K562 (cell line): ENCODE measurements around the gene SLC25A20.

Experiments used
- ATF2 ChIP-seq: sonication (generic); formaldehyde crosslinking; IDR thresholded peaks from 2 replicates; pipeline ENCODE4 v1.8.1; 2022; ENCODE audit warnings: missing genetic modification reagents
- GABPA ChIP-seq: fragments of 200-800 bp; sonication (Bioruptor generic); conservative IDR thresholded peaks from 2 replicates; pipeline ENCODE4 v1.6.1; 2016; ENCODE audit warnings: low read depth, missing genetic modification characterization, missing compliant biosample characterization

DNA sequence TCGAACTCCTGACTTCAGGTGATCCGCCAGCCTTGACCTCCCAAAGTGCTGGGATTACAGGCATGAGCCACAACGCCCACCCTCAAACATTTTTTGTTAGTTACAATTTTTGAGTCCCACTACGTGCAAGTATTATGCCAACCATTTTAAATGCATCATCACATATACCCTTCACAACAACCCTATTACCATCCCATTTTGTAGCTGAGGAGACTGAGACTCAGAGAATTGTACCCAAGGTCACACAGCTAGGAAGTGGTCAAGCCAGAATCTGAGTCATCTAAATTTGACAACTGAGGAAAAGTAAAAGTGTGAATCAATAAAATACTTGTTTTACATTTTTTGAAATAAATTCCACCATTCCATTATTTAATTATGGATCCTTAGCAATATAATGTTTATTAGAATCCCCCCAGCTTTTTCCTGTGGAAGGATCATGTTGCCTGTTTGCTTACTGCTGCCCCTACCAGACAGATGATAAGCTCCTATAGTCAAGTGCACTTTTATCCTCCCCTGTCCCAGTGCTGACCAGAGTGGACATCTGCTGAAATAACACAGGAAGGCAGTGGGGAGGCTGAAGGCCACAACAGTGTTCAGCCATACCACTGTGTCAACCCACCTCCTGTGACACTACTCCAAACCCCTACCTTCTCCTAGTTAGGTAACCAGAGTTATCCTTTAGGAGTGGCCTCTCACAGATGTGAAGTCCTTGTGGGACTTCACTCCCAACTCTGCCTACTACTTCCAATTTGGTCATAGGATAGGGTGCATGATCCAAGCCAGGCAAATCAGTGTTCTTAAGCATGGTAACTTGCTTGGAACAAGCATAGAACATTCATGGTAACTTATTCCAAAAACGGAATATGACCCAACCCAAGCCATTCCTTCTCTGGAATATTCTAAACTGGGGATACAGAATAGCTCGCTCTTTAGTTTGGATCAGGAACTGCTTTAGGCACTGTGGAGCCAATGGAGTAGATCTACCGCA is 79.2 kb downstream of the SLC25A20 start:
- TF ChIP-seq GABPA (tag): no peak
- no peak for TF ChIP-seq ATF2
